Measurements from ENCODE around the gene TTBK2.
"Not testable (repeated sequence)": the region's sequence is repeated elsewhere in the genome, so short reads cannot be mapped to it uniquely, and the experiment has no call there.

Gene TTBK2

GRCh38 chr15:42914728-42915497 lies 5.7 kb downstream of the TTBK2 start:
- ATAC-seq (ENCODE audit: low read depth) (no peak), DNase-seq (ENCODE audit: low spot score) (no peak)
- no peaks in the 10 kb centered on the region for H3K9me3 ChIP-seq (ENCODE audit: severe bottlenecking)
- no peak for TF ChIP-seq CTCF (IDR thresholded peaks at IDR 0.05; ENCODE audit: poor library complexity, severe bottlenecking)
- no peak overlapping the region for H3K27ac ChIP-seq (ENCODE audit: poor library complexity, severe bottlenecking)
- peaks cover 24% of the 10 kb centered on the region for H3K4me1 ChIP-seq (ENCODE audit: insufficient read depth, poor library complexity, severe bottlenecking)
- H3K4me3 ChIP-seq (ENCODE audit: severe bottlenecking), result no peak overlapping the region
- peaks cover 5% of the 10 kb centered on the region for H3K36me3 ChIP-seq (ENCODE audit: low read depth)
- H3K27me3 ChIP-seq (ENCODE audit: insufficient read depth, poor library complexity, severe bottlenecking), result no peaks in the 10 kb centered on the region

GRCh38 chr15:42911058-42911592 lies 9.5 kb downstream of the TTBK2 start:
- H3K27me3 ChIP-seq (ENCODE audit: insufficient read depth, poor library complexity, severe bottlenecking), result no peaks in the 10 kb centered on the region
- DNase-seq (ENCODE audit: low spot score) (no peak), ATAC-seq (ENCODE audit: low read depth) (peak; percentile 79)
- H3K36me3 ChIP-seq (ENCODE audit: low read depth), result peaks cover 8% of the 10 kb centered on the region
- no peak overlapping the region for H3K4me3 ChIP-seq (ENCODE audit: severe bottlenecking)
- H3K4me1 ChIP-seq (ENCODE audit: insufficient read depth, poor library complexity, severe bottlenecking), result peaks cover 28% of the 10 kb centered on the region
- no peak for TF ChIP-seq CTCF (IDR thresholded peaks at IDR 0.05; ENCODE audit: poor library complexity, severe bottlenecking)
- H3K9me3 ChIP-seq (ENCODE audit: severe bottlenecking), result no peaks in the 10 kb centered on the region
- peak overlapping the region; percentile 44 for H3K27ac ChIP-seq (ENCODE audit: poor library complexity, severe bottlenecking)

- Histone ChIP-seq H3K27ac (ENCODE audit: poor library complexity, severe bottlenecking) (peak overlapping the region; percentile 44), H3K36me3 (ENCODE audit: low read depth) (peaks cover 13% of the 10 kb centered on the region), H3K4me3 (ENCODE audit: severe bottlenecking) (no peak overlapping the region), H3K27me3 (ENCODE audit: insufficient read depth, poor library complexity, severe bottlenecking) (no peaks in the 10 kb centered on the region), H3K9me3 (ENCODE audit: severe bottlenecking) (no peaks in the 10 kb centered on the region), H3K4me1 (ENCODE audit: insufficient read depth, poor library complexity, severe bottlenecking) (peaks cover 28% of the 10 kb centered on the region)
- no peak for TF ChIP-seq CTCF (IDR thresholded peaks at IDR 0.05; ENCODE audit: poor library complexity, severe bottlenecking)
- no peak for DNase-seq (ENCODE audit: low spot score)
- peak; percentile 81 for ATAC-seq (ENCODE audit: low read depth)
Observed at GRCh38 chr15:42908538-42908937, 12.0 kb downstream of the TTBK2 start.

GRCh38 chr15:42903388-42904324 lies 16.9 kb downstream of the TTBK2 start:
- TF ChIP-seq CTCF (IDR thresholded peaks at IDR 0.05; ENCODE audit: poor library complexity, severe bottlenecking), result no peak
- Histone ChIP-seq H3K36me3 (ENCODE audit: low read depth) (peaks cover 13% of the 10 kb centered on the region), H3K27ac (ENCODE audit: poor library complexity, severe bottlenecking) (no peak overlapping the region), H3K4me3 (ENCODE audit: severe bottlenecking) (no peak overlapping the region), H3K4me1 (ENCODE audit: insufficient read depth, poor library complexity, severe bottlenecking) (peaks cover 5% of the 10 kb centered on the region), H3K27me3 (ENCODE audit: insufficient read depth, poor library complexity, severe bottlenecking) (no peaks in the 10 kb centered on the region), H3K9me3 (ENCODE audit: severe bottlenecking) (no peaks in the 10 kb centered on the region)
- DNase-seq (ENCODE audit: low spot score) (no peak), ATAC-seq (ENCODE audit: low read depth) (no peak)

- H3K4me1 ChIP-seq (ENCODE audit: insufficient read depth, poor library complexity, severe bottlenecking), result peaks cover 28% of the 10 kb centered on the region
- H3K27ac ChIP-seq (ENCODE audit: poor library complexity, severe bottlenecking); H3K4me3 ChIP-seq (ENCODE audit: severe bottlenecking); H3K27me3 ChIP-seq (ENCODE audit: insufficient read depth, poor library complexity, severe bottlenecking); H3K36me3 ChIP-seq (ENCODE audit: low read depth); DNase-seq (ENCODE audit: low spot score); ATAC-seq (ENCODE audit: low read depth); H3K9me3 ChIP-seq (ENCODE audit: severe bottlenecking): not testable (repeated sequence)
Observed at GRCh38 chr15:42893911-42894310, 26.7 kb downstream of the TTBK2 start.
